Measurements from ENCODE around the gene RABEP1. TPM values are rescaled to one million over a fixed set of nuclear protein-coding genes. Genes with fewer than 3 reads are reported as not detected.

The RABEP1 gene
- total and polyA plus RNA-seq, 3 donors from 2014 or later, result 23.2 to 47.4 (median 33.1) TPM

GRCh38 chr17:5380491-5381135 is 98.5 kb downstream of the RABEP1 start:
- Histone ChIP-seq H3K4me3 (no peak overlapping the region), H3K27ac (no peak overlapping the region), H3K9me3 (no peaks in the 10 kb centered on the region), H3K4me1 (no peaks in the 10 kb centered on the region), H3K36me3 (ENCODE audit: low read depth, missing control alignments) (no peaks in the 10 kb centered on the region), H3K27me3 (no peaks in the 10 kb centered on the region)
- TF ChIP-seq CTCF (IDR thresholded peaks at IDR 0.05) (no peak), POLR2A (IDR thresholded peaks at IDR 0.05) (no peak)
- WGBS, 2 donors, result 67 to 78% methylated on average over 7 of the region's 7 CpGs
- intact Hi-C loops (cut with DNase I; ENCODE audit: low total_unique reads), result no loop called here
- DNase-seq, result no peak

GRCh38 chr17:5381542-5381941 is 99.5 kb downstream of the RABEP1 start:
- no peaks in the 10 kb centered on the region for H3K36me3 ChIP-seq (ENCODE audit: low read depth, missing control alignments)
- no peak for TF ChIP-seq CTCF (IDR thresholded peaks at IDR 0.05)
- no peak for TF ChIP-seq POLR2A (IDR thresholded peaks at IDR 0.05)
- DNase-seq, result no peak
- intact Hi-C loops (cut with DNase I; ENCODE audit: low total_unique reads), result no loop called here
- WGBS, 2 donors, result 91 to 94% methylated on average over 4 of the region's 4 CpGs
- no peak overlapping the region for H3K4me3 ChIP-seq
- H3K4me1 ChIP-seq, result no peaks in the 10 kb centered on the region
- no peaks in the 10 kb centered on the region for H3K9me3 ChIP-seq
- no peaks in the 10 kb centered on the region for H3K27me3 ChIP-seq
- no peak overlapping the region for H3K27ac ChIP-seq

GRCh38 chr17:5391678-5392077 is 109.6 kb downstream of the RABEP1 start:
- H3K27me3 ChIP-seq, result no peaks in the 10 kb centered on the region
- WGBS, 2 donors, result 86 to 89% methylated on average over 5 of the region's 5 CpGs
- no peak for TF ChIP-seq CTCF (IDR thresholded peaks at IDR 0.05)
- TF ChIP-seq POLR2A (IDR thresholded peaks at IDR 0.05), result no peak
- intact Hi-C loops (cut with DNase I; ENCODE audit: low total_unique reads), result no loop called here
- H3K4me1 ChIP-seq, result no peaks in the 10 kb centered on the region
- no peak overlapping the region for H3K4me3 ChIP-seq
- no peaks in the 10 kb centered on the region for H3K36me3 ChIP-seq (ENCODE audit: low read depth, missing control alignments)
- no peaks in the 10 kb centered on the region for H3K9me3 ChIP-seq
- no peak overlapping the region for H3K27ac ChIP-seq
- no peak for DNase-seq

GRCh38 chr17:5396612-5397011 is 114.5 kb downstream of the RABEP1 start:
- intact Hi-C loops (cut with DNase I; ENCODE audit: low total_unique reads), result no loop called here
- DNase-seq, result no peak

More at GRCh38 chr17:5396612-5397011, 114.5 kb downstream of the RABEP1 start:
- WGBS, 2 donors, result 89 to 94% methylated on average over 2 of the region's 2 CpGs
- no peaks in the 10 kb centered on the region for H3K27me3 ChIP-seq
- H3K27ac ChIP-seq, result no peak overlapping the region
- no peak overlapping the region for H3K4me3 ChIP-seq
- no peaks in the 10 kb centered on the region for H3K4me1 ChIP-seq
- H3K36me3 ChIP-seq (ENCODE audit: low read depth, missing control alignments), result no peaks in the 10 kb centered on the region
- no peaks in the 10 kb centered on the region for H3K9me3 ChIP-seq
- TF ChIP-seq POLR2A (IDR thresholded peaks at IDR 0.05) (no peak), CTCF (IDR thresholded peaks at IDR 0.05) (no peak)

Measured in testis (tissue), 3 donors.